Stomach smooth muscle (tissue), 2 donors: ENCODE results near the gene OGG1.

ENCODE experiments used
- H3K27ac ChIP-seq: one replicate; pipeline ENCODE4 v1.7.0; 2013; ENCODE audit warnings: mild to moderate bottlenecking, low read length, inconsistent platforms
- H3K27me3 ChIP-seq, 2 donors: one replicate each; pipeline ENCODE4 v1.7.0; 2013; ENCODE audit warnings: low read length in 2 of 2; ENCODE audit not compliant: insufficient read depth in 2 of 2, control insufficient read depth in 1 of 2
- H3K36me3 ChIP-seq, 2 donors: one replicate each; pipeline ENCODE4 v1.7.0; 2013; ENCODE audit warnings: low read length in 2 of 2; ENCODE audit not compliant: control insufficient read depth in 2 of 2, insufficient read depth in 2 of 2
- H3K4me1 ChIP-seq: one replicate; pipeline ENCODE4 v1.7.0; 2013; ENCODE audit warnings: low read length; ENCODE audit not compliant: control insufficient read depth, insufficient read depth
- H3K4me3 ChIP-seq, 2 donors: one replicate each; pipeline ENCODE4 v1.7.0; 2013; ENCODE audit warnings: low read length in 2 of 2
- H3K9ac ChIP-seq, 2 donors: one replicate each; pipeline ENCODE4 v1.7.0; 2013; ENCODE audit warnings: low read length in 2 of 2, mild to moderate bottlenecking in 1 of 2
- H3K9me3 ChIP-seq, 2 donors: one replicate each; pipeline ENCODE4 v1.7.0; 2013; ENCODE audit warnings: low read length in 2 of 2; ENCODE audit not compliant: control insufficient read depth in 2 of 2
- donor health status: healthy.
- donor health status: Pancreatic carcinoma.

Gene OGG1

GRCh38 chr3:9785602-9786001 lies 35.9 kb downstream of the OGG1 start:
- no peaks in the 10 kb centered on the region for H3K27me3 ChIP-seq
- no peak overlapping the region for H3K4me3 ChIP-seq
- no peak overlapping the region for H3K9ac ChIP-seq
- peaks cover 52 to 61% of the 10 kb centered on the region in 2 donors for H3K36me3 ChIP-seq
- H3K9me3 ChIP-seq = no peaks in the 10 kb centered on the region
- H3K27ac ChIP-seq = no peak overlapping the region
- peaks cover 5% of the 10 kb centered on the region for H3K4me1 ChIP-seq

GRCh38 chr3:9786209-9786739 lies 36.5 kb downstream of the OGG1 start:
- no peaks in the 10 kb centered on the region for H3K27me3 ChIP-seq
- peaks cover 11% of the 10 kb centered on the region for H3K4me1 ChIP-seq
- H3K4me3 ChIP-seq = no peak overlapping the region
- H3K9me3 ChIP-seq = no peaks in the 10 kb centered on the region
- H3K27ac ChIP-seq = no peak overlapping the region
- no peak overlapping the region for H3K9ac ChIP-seq
- peaks cover 49 to 59% of the 10 kb centered on the region in 2 donors for H3K36me3 ChIP-seq

GRCh38 chr3:9786825-9787669 lies 37.3 kb downstream of the OGG1 start:
- H3K27ac ChIP-seq = no peak overlapping the region
- no peak overlapping the region for H3K9ac ChIP-seq
- H3K36me3 ChIP-seq = peaks cover 44 to 53% of the 10 kb centered on the region in 2 donors
- no peak overlapping the region for H3K4me3 ChIP-seq
- H3K27me3 ChIP-seq = no peaks in the 10 kb centered on the region
- H3K9me3 ChIP-seq = no peaks in the 10 kb centered on the region
- H3K4me1 ChIP-seq = peaks cover 19% of the 10 kb centered on the region

GRCh38 chr3:9787714-9788113 lies 38.0 kb downstream of the OGG1 start:
- Histone ChIP-seq H3K27ac (no peak overlapping the region), H3K4me3 (no peak overlapping the region), H3K4me1 (peaks cover 19% of the 10 kb centered on the region), H3K9ac (no peak overlapping the region), H3K9me3 (no peaks in the 10 kb centered on the region), H3K36me3 (peaks cover 38 to 50% of the 10 kb centered on the region in 2 donors), H3K27me3 (no peaks in the 10 kb centered on the region)

GRCh38 chr3:9791127-9791526 lies 41.4 kb downstream of the OGG1 start:
- H3K4me3 ChIP-seq = peak overlapping the region; percentile 97 to 98
- H3K36me3 ChIP-seq = peaks cover 26 to 34% of the 10 kb centered on the region in 2 donors
- H3K27ac ChIP-seq = peak overlapping the region; percentile 97
- peaks cover 34% of the 10 kb centered on the region for H3K4me1 ChIP-seq
- H3K27me3 ChIP-seq = no peaks in the 10 kb centered on the region
- peak overlapping the region; percentile 51 to 100 for H3K9ac ChIP-seq
- H3K9me3 ChIP-seq = no peaks in the 10 kb centered on the region

- peaks cover 36% of the 10 kb centered on the region for H3K4me1 ChIP-seq
- no peaks in the 10 kb centered on the region for H3K27me3 ChIP-seq
- H3K9ac ChIP-seq = peak overlapping the region; percentile 99 to 100
- peak overlapping the region; percentile 97 to 98 for H3K4me3 ChIP-seq
- H3K27ac ChIP-seq = peak overlapping the region; percentile 97
- H3K36me3 ChIP-seq = peaks cover 21 to 29% of the 10 kb centered on the region in 2 donors
- H3K9me3 ChIP-seq = no peaks in the 10 kb centered on the region
Observed at GRCh38 chr3:9791790-9792404, 42.1 kb downstream of the OGG1 start.

GRCh38 chr3:9792405-9793160 lies 42.8 kb downstream of the OGG1 start, which contains the start of the genes ARPC4 and TADA3:
ARPC4 (plus strand) TSS chr3:9793082; CDS start chr3:9793122, 40 bp downstream.
TADA3 (minus strand) TSS chr3:9792473; CDS start chr3:9791466, 1,007 bp downstream.
- Histone ChIP-seq H3K4me3 (peak within 1 kb of the TSS; percentile 97 to 98), H3K9me3 (no peaks in the 10 kb centered on the region), H3K36me3 (peaks cover 22 to 26% of the 10 kb centered on the region in 2 donors), H3K27me3 (no peaks in the 10 kb centered on the region), H3K27ac (peak within 1 kb of the TSS; percentile 97), H3K9ac (peak within 1 kb of the TSS; percentile 99 to 100), H3K4me1 (peaks cover 36% of the 10 kb centered on the region)

- Histone ChIP-seq H3K4me1 (peaks cover 36% of the 10 kb centered on the region), H3K36me3 (peaks cover 26 to 28% of the 10 kb centered on the region in 2 donors)
Observed at GRCh38 chr3:9793161-9793781, 43.5 kb downstream of the OGG1 start.

GRCh38 chr3:9794400-9794799 lies 44.6 kb downstream of the OGG1 start:
- H3K36me3 ChIP-seq = peaks cover 30 to 31% of the 10 kb centered on the region in 2 donors
- peaks cover 36% of the 10 kb centered on the region for H3K4me1 ChIP-seq
- no peaks in the 10 kb centered on the region for H3K9me3 ChIP-seq
- H3K9ac ChIP-seq = no peak overlapping the region
- H3K27ac ChIP-seq = no peak overlapping the region
- H3K4me3 ChIP-seq = peak overlapping the region in 1 of 2 donors; percentile 98
- no peaks in the 10 kb centered on the region for H3K27me3 ChIP-seq

More at GRCh38 chr3:9793161-9793781, 43.5 kb downstream of the OGG1 start:
- Histone ChIP-seq H3K9ac (peak overlapping the region; percentile 99 to 100), H3K27ac (peak overlapping the region; percentile 97), H3K4me3 (peak overlapping the region; percentile 97 to 98), H3K27me3 (no peaks in the 10 kb centered on the region), H3K9me3 (no peaks in the 10 kb centered on the region)

GRCh38 chr3:9795207-9795606 lies 45.5 kb downstream of the OGG1 start:
- H3K36me3 ChIP-seq = peaks cover 33 to 34% of the 10 kb centered on the region in 2 donors
- no peak overlapping the region for H3K27ac ChIP-seq
- no peak overlapping the region for H3K4me3 ChIP-seq
- H3K9ac ChIP-seq = no peak overlapping the region
- H3K4me1 ChIP-seq = peaks cover 36% of the 10 kb centered on the region
- H3K27me3 ChIP-seq = no peaks in the 10 kb centered on the region
- H3K9me3 ChIP-seq = no peaks in the 10 kb centered on the region
